AG20443 (cell line): Measurements from ENCODE around the gene NPDC1.

Experiments
- DNase-seq: peaks from one replicate; pipeline ENCODE4 v3.0.0; 2012; ENCODE audit warnings: low spot score, mixed read lengths

Gene NPDC1

GRCh38 chr9:137055385-137056364 lies 9.7 kb upstream of the NPDC1 start:
- peak; percentile 69 for DNase-seq

- no peak for DNase-seq
These were observed 9.0 kb upstream of the NPDC1 start for GRCh38 chr9:137054932-137055384.

- no peak for DNase-seq
These were observed 8.3 kb upstream of the NPDC1 start, which contains the start of gene ENTPD2 for GRCh38 chr9:137053944-137054931. Gene ENTPD2 (minus strand): TSS chr9:137054061. CDS start chr9:137053997, 64 bp downstream.

- no peak for DNase-seq
These were observed 7.3 kb upstream of the NPDC1 start for GRCh38 chr9:137052998-137053943.

- DNase-seq = no peak
These were observed 6.3 kb upstream of the NPDC1 start for GRCh38 chr9:137052293-137052692.

GRCh38 chr9:137051145-137051724 lies 5.3 kb upstream of the NPDC1 start:
- no peak for DNase-seq

GRCh38 chr9:137050570-137050969 lies 4.6 kb upstream of the NPDC1 start:
- no peak for DNase-seq

- peak; percentile 70 for DNase-seq
These were observed 3.8 kb upstream of the NPDC1 start for GRCh38 chr9:137049544-137050449.

GRCh38 chr9:137048655-137049543 lies 2.9 kb upstream of the NPDC1 start:
- no peak for DNase-seq

- peak; percentile 77 for DNase-seq
These were observed 486 bp downstream of the NPDC1 start for GRCh38 chr9:137045294-137046087.

GRCh38 chr9:137044502-137045177 lies 1.3 kb downstream of the NPDC1 start:
- no peak for DNase-seq

GRCh38 chr9:137044037-137044436 lies 1.9 kb downstream of the NPDC1 start:
- DNase-seq = no peak

- no peak for DNase-seq
These were observed 2.9 kb downstream of the NPDC1 start for GRCh38 chr9:137042751-137043727.

- DNase-seq = no peak
These were observed 4.9 kb downstream of the NPDC1 start for GRCh38 chr9:137041124-137041523.

- no peak for DNase-seq
These were observed 5.4 kb downstream of the NPDC1 start for GRCh38 chr9:137040568-137040967.
